Measurements from ENCODE around the gene FHL2. TPM values are rescaled to one million over a fixed set of nuclear protein-coding genes. Genes with fewer than 3 reads are reported as not detected.

FHL2 gene
- total RNA-seq, 1 donor from 2014 or later: 13.8 TPM

- Histone ChIP-seq H3K36me3 (no peaks in the 10 kb centered on the region), H3K27me3 (peaks cover 18% of the 10 kb centered on the region), H3K9me3 (no peaks in the 10 kb centered on the region), H3K27ac (no peak overlapping the region), H3K4me1 (peaks cover 5% of the 10 kb centered on the region), H3K4me3 (no peak overlapping the region)
- DNase-seq (no peak), ATAC-seq (no peak)
- no peak for TF ChIP-seq CTCF (IDR thresholded peaks at IDR 0.05)
- intact Hi-C loops (cut with DNase I): no loop called here
Observed at GRCh38 chr2:105397025-105397722, 1.7 kb downstream of the FHL2 start.

- peaks cover 18% of the 10 kb centered on the region for H3K27me3 ChIP-seq
- no peak overlapping the region for H3K4me3 ChIP-seq
- H3K36me3 ChIP-seq: no peaks in the 10 kb centered on the region
- DNase-seq (no peak), ATAC-seq (no peak)
- H3K4me1 ChIP-seq: peaks cover 5% of the 10 kb centered on the region
- intact Hi-C loops (cut with DNase I): no loop called here
- TF ChIP-seq CTCF (IDR thresholded peaks at IDR 0.05): no peak
- H3K9me3 ChIP-seq: no peaks in the 10 kb centered on the region
- no peak overlapping the region for H3K27ac ChIP-seq
Observed at GRCh38 chr2:105396254-105397024, 2.4 kb downstream of the FHL2 start.

GRCh38 chr2:105395691-105396090 is 3.2 kb downstream of the FHL2 start:
- DNase-seq (no peak), ATAC-seq (no peak)
- TF ChIP-seq CTCF (IDR thresholded peaks at IDR 0.05): no peak
- H3K4me3 ChIP-seq: no peak overlapping the region
- intact Hi-C loops (cut with DNase I): no loop called here
- no peaks in the 10 kb centered on the region for H3K9me3 ChIP-seq
- H3K27ac ChIP-seq: no peak overlapping the region
- H3K4me1 ChIP-seq: peaks cover 5% of the 10 kb centered on the region
- no peaks in the 10 kb centered on the region for H3K36me3 ChIP-seq
- H3K27me3 ChIP-seq: peaks cover 18% of the 10 kb centered on the region

- peaks cover 18% of the 10 kb centered on the region for H3K27me3 ChIP-seq
- no peak overlapping the region for H3K27ac ChIP-seq
- H3K9me3 ChIP-seq: no peaks in the 10 kb centered on the region
- H3K4me1 ChIP-seq: peaks cover 5% of the 10 kb centered on the region
- DNase-seq (no peak), ATAC-seq (no peak)
- TF ChIP-seq CTCF (IDR thresholded peaks at IDR 0.05): no peak
- intact Hi-C loops (cut with DNase I): no loop called here
- H3K4me3 ChIP-seq: no peak overlapping the region
- H3K36me3 ChIP-seq: no peaks in the 10 kb centered on the region
Observed at GRCh38 chr2:105394951-105395611, 3.8 kb downstream of the FHL2 start.

- Histone ChIP-seq H3K36me3 (no peaks in the 10 kb centered on the region), H3K4me1 (peaks cover 6% of the 10 kb centered on the region), H3K27ac (no peak overlapping the region), H3K4me3 (no peak overlapping the region), H3K9me3 (no peaks in the 10 kb centered on the region), H3K27me3 (peaks cover 11% of the 10 kb centered on the region)
- no peak for ATAC-seq
- DNase-seq: no peak
- no peak for TF ChIP-seq CTCF (IDR thresholded peaks at IDR 0.05)
- intact Hi-C loops (cut with DNase I): no loop called here
Observed at GRCh38 chr2:105393373-105394055, 5.3 kb downstream of the FHL2 start.

Measured in upper lobe of right lung (tissue), 1 donor.